Measurements from ENCODE around the gene GSTM1.

- TF ChIP-seq CTCF (IDR thresholded peaks at IDR 0.05): no peak
- no peak for TF ChIP-seq POLR2A (IDR thresholded peaks at IDR 0.05)
Measured at GRCh38 chr1:109658533-109659042, 29.0 kb upstream of the GSTM1 start.
